Glutamatergic neuron (in vitro differentiated cells): Measurements from ENCODE around the gene CCDC106. TPM values are rescaled to one million over a fixed set of nuclear protein-coding genes. Genes with fewer than 3 reads are reported as not detected.

Source experiments
- DNase-seq: peaks from one replicate; pipeline ENCODE4 v3.0.0; 2022
- H3K27ac Mint-ChIP-seq: one replicate; pipeline ENCODE4 v1.8.0; 2020; ENCODE audit warnings: mild to moderate bottlenecking, mixed read lengths, inconsistent platforms; ENCODE audit not compliant: unreplicated experiment
- H3K27me3 Mint-ChIP-seq: one replicate; pipeline ENCODE4 v1.8.0; 2020; ENCODE audit warnings: mild to moderate bottlenecking, moderate library complexity, mixed read lengths, inconsistent platforms; ENCODE audit not compliant: unreplicated experiment
- H3K36me3 Mint-ChIP-seq: one replicate; pipeline ENCODE4 v1.8.0; 2020; ENCODE audit warnings: mild to moderate bottlenecking, mixed read lengths, inconsistent platforms; ENCODE audit not compliant: unreplicated experiment
- H3K4me1 Mint-ChIP-seq: one replicate; pipeline ENCODE4 v1.8.0; 2020; ENCODE audit warnings: mild to moderate bottlenecking, low read depth, mixed read lengths, inconsistent platforms; ENCODE audit not compliant: unreplicated experiment
- H3K4me3 Mint-ChIP-seq: one replicate; pipeline ENCODE4 v1.8.0; 2020; ENCODE audit warnings: mild to moderate bottlenecking, mixed read lengths, inconsistent platforms; ENCODE audit not compliant: unreplicated experiment
- H3K9me3 Mint-ChIP-seq: one replicate; pipeline ENCODE4 v1.8.0; 2020; ENCODE audit warnings: mild to moderate bottlenecking, moderate library complexity, mixed read lengths, inconsistent platforms; ENCODE audit not compliant: unreplicated experiment
- CTCF ChIP-seq: fragments of 200-600 bp; sonication (generic); IDR thresholded peaks from one replicate; pipeline ENCODE4 v1.5.0; 2021; ENCODE audit not compliant: partially characterized antibody, unreplicated experiment
- total RNA-seq: library from RNA; stranded (reverse); fragmentation: NEBNext Ultra II Directional; extraction: Animal tissue kit (Norgen Biotek cat#: 25700); gene quantifications from one replicate; pipeline ENCODE4 v1.2.1, GENCODE V29; 2021; ENCODE audit not compliant: unreplicated experiment

Gene CCDC106
- total RNA-seq, 1 donor from 2014 or later, result 32.1 TPM

- no peak for TF ChIP-seq CTCF
- Mint-ChIP-seq H3K4me1 (peaks cover 11% of the 10 kb centered on the region), H3K36me3 (no peaks in the 10 kb centered on the region), H3K9me3 (peaks cover 21% of the 10 kb centered on the region), H3K27me3 (peaks cover 10% of the 10 kb centered on the region), H3K27ac (peak overlapping the region; percentile 5), H3K4me3 (no peak overlapping the region)
- DNase-seq, result no peak
These were observed 19.5 kb downstream of the CCDC106 start for GRCh38 chr19:55667511-55667910.

DNA sequence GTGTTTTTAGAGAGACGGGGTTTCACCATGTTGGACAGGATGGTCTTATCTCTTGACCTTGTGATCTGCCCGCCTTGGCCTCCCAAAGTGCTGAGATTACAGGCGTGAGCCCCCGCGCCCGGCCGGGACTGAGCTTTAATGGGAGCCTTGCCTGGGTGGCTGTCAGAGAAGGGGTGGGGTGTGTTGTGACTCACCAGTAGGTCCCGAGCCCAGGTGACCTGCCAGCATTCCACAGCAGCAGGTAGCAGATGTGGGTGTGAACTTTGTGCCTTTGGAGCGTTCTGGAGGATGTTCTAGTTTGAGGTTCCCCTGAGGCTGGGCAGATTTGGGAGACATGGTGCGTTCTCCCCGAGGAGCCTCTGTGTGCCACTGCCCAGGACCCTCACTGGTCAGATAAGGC is 19.9 kb downstream of the CCDC106 start:
- Mint-ChIP-seq H3K36me3 (no peaks in the 10 kb centered on the region), H3K4me3 (no peak overlapping the region), H3K9me3 (peaks cover 21% of the 10 kb centered on the region), H3K27me3 (peaks cover 10% of the 10 kb centered on the region), H3K27ac (no peak overlapping the region), H3K4me1 (peaks cover 11% of the 10 kb centered on the region)
- TF ChIP-seq CTCF, result no peak
- DNase-seq, result no peak

GRCh38 chr19:55668603-55669348 is 20.8 kb downstream of the CCDC106 start:
- no peak for TF ChIP-seq CTCF
- H3K4me3 Mint-ChIP-seq, result no peak overlapping the region
- H3K36me3 Mint-ChIP-seq, result no peaks in the 10 kb centered on the region

DNA sequence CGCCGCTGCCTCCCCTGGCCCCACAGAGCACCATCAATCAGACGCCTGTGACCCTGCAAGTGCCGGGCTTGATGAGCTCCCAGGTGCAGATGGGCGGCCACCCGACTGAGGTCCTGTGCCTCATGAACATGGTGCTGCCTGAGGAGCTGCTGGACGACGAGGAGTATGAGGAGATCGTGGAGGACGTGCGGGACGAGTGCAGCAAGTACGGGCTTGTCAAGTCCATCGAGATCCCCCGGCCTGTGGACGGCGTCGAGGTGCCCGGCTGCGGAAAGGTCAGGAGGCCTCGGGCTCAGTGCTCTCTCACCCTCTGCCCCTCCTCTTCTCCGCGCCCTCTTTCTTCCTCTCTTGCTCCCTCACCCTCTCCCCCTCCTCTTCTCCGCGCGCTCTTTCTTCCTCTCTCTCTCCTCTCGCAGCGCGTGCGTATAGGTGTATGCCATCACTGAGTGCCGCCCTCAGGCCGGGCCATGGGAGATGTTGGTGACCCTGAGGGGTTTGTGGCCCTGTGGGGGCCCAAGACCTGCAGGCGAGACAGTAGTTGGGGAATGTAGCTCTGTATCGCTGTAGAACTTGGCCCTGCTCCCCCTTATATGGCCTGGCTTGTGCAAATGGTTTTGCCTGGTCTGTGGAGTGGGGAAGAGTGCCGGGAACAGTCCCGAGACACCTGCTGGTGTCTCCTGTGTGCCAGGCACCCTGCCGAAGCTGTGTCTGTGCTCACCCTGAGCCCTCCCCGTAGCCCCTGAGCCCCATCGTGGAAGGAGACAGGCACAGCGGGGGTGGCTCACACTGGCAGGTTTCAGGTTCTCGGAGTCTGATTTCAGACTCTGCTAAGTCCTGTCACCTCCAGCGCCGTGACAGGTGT is 21.6 kb downstream of the CCDC106 start:
- no peak for DNase-seq
- Mint-ChIP-seq H3K9me3 (peaks cover 24% of the 10 kb centered on the region), H3K4me3 (no peak overlapping the region), H3K36me3 (no peaks in the 10 kb centered on the region), H3K27ac (no peak overlapping the region), H3K27me3 (peaks cover 15% of the 10 kb centered on the region), H3K4me1 (peaks cover 11% of the 10 kb centered on the region)
- no peak for TF ChIP-seq CTCF

More at GRCh38 chr19:55668603-55669348, 20.8 kb downstream of the CCDC106 start:
- peaks cover 21% of the 10 kb centered on the region for H3K9me3 Mint-ChIP-seq
- DNase-seq, result no peak
- peaks cover 12% of the 10 kb centered on the region for H3K27me3 Mint-ChIP-seq
- peaks cover 11% of the 10 kb centered on the region for H3K4me1 Mint-ChIP-seq
- H3K27ac Mint-ChIP-seq, result no peak overlapping the region
